Embryonic facial prominence (tissue), 1 donor: ENCODE data around the gene KRTAP12-2.
"Not testable (repeated sequence)": the region's sequence is repeated elsewhere in the genome, so short reads cannot be mapped to it uniquely, and the experiment has no call there.

Source experiments
- DNase-seq: peaks from one replicate; pipeline ENCODE4 v3.0.0-alpha.2; 2016; ENCODE audit errors: extremely low spot score

KRTAP12-2 gene

GRCh38 chr21:44684077-44684476 is 17.4 kb upstream of the KRTAP12-2 start:
- DNase-seq, result no peak

DNA sequence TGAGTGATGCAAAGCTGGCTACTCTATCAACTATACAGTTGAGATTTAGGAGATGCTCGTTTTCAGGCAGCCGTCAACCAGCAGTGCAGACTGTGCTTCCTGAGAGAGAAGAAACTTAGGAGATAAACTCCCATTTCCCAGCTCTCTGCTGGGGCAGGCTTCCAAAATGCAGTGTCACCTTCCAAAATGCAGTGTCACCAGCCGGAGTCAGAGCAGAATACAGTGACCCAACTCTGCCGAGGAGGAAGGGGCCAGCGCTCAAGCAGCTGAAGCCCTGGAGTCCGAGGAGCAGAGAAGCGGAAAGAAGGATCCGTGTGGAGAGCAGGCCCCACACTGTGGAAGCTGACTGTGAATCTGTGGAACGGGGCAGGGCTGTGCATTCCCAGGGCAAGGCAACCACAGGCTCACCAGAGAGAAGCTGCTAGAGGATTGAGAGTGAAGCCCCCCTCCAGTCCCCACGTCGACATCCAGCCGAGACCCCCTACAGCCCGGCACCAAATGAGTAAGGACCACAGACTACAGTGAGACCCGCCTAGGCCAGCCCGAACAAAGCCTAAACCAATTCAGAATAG is 15.9 kb upstream of the KRTAP12-2 start:
- no peak for DNase-seq

DNA sequence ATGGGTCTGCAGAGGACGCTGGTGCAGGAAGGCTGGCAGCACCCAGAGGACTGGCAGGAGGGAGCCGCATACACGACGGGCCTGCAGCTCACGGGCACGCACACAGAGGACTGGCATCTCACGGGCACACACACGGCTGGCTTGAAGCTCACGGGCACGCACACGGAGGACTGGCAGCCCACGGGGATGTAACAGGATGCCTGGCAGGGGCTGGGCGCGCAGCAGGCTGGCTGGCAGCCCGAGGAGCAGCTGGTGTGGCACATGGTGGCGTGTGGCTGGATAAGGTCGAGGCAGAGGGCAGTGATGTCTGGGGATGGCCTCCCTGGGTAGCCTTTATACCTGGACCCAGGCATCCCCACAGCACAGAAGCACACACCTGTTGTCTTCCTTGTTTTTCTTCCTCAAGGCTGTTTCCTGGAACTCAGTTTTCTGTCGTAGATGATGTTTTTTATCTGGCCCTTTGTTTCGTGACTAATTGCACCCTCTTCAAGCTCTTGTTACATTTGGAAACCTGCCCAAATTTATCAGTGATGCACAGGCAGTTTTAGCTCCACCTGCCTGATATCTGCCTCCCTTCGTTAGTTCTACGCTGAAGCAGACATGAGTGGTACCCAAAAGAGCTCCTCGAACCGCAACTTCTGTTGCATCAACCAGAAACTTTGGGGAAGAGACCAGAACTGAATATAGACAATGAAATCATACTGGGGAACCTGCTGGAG is 15.3 kb upstream of the KRTAP12-2 start, which contains the start of gene KRTAP12-1:
Gene KRTAP12-1 (minus strand): TSS at position 303 of the 719 bp plus-strand sequence. CDS start 40 bp downstream, at position 263.
- DNase-seq, result no peak

GRCh38 chr21:44681152-44681551 is 14.4 kb upstream of the KRTAP12-2 start:
- no peak for DNase-seq

- DNase-seq, result no peak
Measured at GRCh38 chr21:44677881-44678280, 11.2 kb upstream of the KRTAP12-2 start.

- DNase-seq, result no peak
Measured at GRCh38 chr21:44671911-44672310, 5.2 kb upstream of the KRTAP12-2 start.

DNA sequence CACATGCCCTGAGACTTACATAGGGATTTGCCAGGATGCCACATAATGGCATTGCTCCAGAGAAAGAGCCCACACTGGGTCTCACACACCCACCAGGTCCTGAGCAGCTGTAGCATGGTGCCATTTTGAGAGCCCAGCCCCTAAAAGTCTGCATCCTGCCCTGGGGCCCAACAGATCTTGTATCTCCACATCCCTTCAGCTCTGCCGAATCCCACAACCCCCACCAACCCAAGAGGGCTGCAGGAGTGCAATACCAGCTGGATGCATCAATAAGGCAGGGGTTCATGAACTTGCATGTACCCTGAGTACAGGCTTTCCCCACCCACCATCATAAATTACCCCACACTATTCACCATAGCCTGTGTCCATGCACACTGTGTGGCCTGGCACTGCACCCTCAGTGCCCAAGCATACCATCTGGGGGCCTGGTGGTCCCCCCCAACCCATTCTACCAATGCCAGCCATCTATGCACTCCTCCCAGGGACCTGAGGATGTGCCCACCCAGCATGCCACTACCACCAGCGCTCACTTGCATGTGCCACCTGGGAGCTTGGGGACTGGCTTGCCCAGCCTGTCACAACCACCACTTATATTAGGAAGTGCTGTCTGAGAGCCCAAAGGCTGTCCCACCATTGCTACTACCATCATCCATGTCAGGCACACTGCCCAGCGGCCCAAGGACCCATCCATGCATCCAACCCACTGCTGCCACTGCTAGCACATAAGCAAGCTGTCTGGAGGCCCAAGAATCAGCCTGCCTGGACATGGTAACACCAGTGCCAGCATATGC is 4.1 kb upstream of the KRTAP12-2 start:
- no peak for DNase-seq

GRCh38 chr21:44667612-44668011 is 885 bp upstream of the KRTAP12-2 start:
- DNase-seq, result no peak

- DNase-seq, result no peak
Measured at GRCh38 chr21:44664691-44665090, 2.0 kb downstream of the KRTAP12-2 start.

GRCh38 chr21:44661567-44661966 is 5.2 kb downstream of the KRTAP12-2 start:
- DNase-seq, result not testable (repeated sequence)

- no peak for DNase-seq
Measured at GRCh38 chr21:44658913-44659595, 7.7 kb downstream of the KRTAP12-2 start.

- no peak for DNase-seq
Measured at GRCh38 chr21:44658541-44658910, 8.2 kb downstream of the KRTAP12-2 start.

DNA sequence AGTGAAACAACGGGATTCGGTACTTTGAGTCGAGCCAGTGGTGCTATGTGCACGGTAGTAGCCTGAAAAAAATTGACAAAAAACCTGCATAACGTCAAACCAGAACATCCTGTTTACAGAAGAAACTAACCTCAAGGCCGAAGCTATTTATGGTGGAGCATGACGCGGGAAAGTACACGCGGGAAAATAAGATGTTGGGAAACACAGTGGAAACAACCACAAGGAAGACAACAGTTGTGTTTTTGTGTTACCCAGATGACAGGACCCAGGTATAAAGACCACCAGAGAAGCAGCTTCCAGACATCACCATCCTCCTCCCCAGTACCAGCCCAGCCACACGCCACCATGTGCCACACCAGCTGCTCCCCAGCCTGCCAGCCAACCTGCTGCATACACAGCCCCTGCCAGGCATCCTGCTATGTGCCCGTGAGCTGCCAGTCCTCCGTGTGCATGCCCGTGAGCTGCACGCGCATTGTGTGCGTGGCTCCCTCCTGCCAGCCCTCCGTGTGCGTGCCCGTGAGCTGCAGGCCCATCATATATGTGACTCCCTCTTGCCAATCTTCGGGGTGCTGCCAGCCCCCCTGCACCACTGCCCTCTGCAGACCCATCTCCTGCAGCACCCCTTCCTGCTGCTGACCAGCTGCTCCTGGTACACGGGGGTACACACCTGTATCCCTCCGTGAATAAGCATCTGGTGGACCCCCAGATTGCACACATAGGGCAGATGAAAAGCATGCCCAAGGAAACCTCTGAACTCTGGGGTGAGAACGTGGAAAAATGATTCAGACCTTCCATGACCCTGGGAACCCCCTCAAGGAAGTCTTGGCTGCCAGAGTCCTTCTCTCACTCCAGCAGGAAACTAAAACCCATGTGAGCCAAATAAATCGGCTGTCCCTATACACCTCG is 8.8 kb downstream of the KRTAP12-2 start, which contains the start of gene KRTAP12-3:
Gene KRTAP12-3 (plus strand): TSS at position 298 of the 906 bp plus-strand sequence. CDS start 48 bp downstream, at position 346.
- no peak for DNase-seq

- no peak for DNase-seq
Measured at GRCh38 chr21:44656868-44657267, 9.9 kb downstream of the KRTAP12-2 start.

GRCh38 chr21:44654576-44655175 is 12.1 kb downstream of the KRTAP12-2 start, which contains the start of gene KRTAP12-4:
Gene KRTAP12-4 (minus strand): TSS chr21:44654659. CDS start chr21:44654614, 45 bp downstream.
- DNase-seq, result no peak

GRCh38 chr21:44653656-44654575 is 12.8 kb downstream of the KRTAP12-2 start:
- DNase-seq, result no peak

- DNase-seq, result no peak
Measured at GRCh38 chr21:44653123-44653522, 13.6 kb downstream of the KRTAP12-2 start.

- no peak for DNase-seq
Measured at GRCh38 chr21:44650973-44651675, 15.6 kb downstream of the KRTAP12-2 start.
